ENCODE results near the gene NOL6.
"Not testable (repeated sequence)": the region's sequence is repeated elsewhere in the genome, so short reads cannot be mapped to it uniquely, and the experiment has no call there.

Gene NOL6

GRCh38 chr9:33473643-33474352 lies at the start of gene NOL6:
Gene NOL6, minus strand, starts transcription at chr9:33473924. Its CDS starts 82 bp downstream, at chr9:33473842.
- H3K36me3 Mint-ChIP-seq (ENCODE audit: low read depth), result peaks cover 33% of the 10 kb centered on the region
- H3K27me3 Mint-ChIP-seq, result no peaks in the 10 kb centered on the region
- ATAC-seq (peak; percentile 99), DNase-seq (peak; percentile 97)
- H3K9me3 Mint-ChIP-seq, result no peaks in the 10 kb centered on the region
- H3K4me1 Mint-ChIP-seq, result peaks cover 33% of the 10 kb centered on the region
- peak within 1 kb of the TSS; percentile 92 for H3K27ac Mint-ChIP-seq
- peak within 1 kb of the TSS; percentile 94 for H3K4me3 Mint-ChIP-seq

GRCh38 chr9:33521861-33522260 lies 48.1 kb upstream of the NOL6 start:
- DNase-seq; ATAC-seq; H3K4me1 Mint-ChIP-seq; H3K4me3 Mint-ChIP-seq; H3K36me3 Mint-ChIP-seq (ENCODE audit: low read depth); H3K27ac Mint-ChIP-seq; H3K9me3 Mint-ChIP-seq: not testable (repeated sequence)
- peaks cover 46% of the 10 kb centered on the region for H3K27me3 Mint-ChIP-seq

GRCh38 chr9:33517934-33518577 lies 44.3 kb upstream of the NOL6 start:
- not testable (repeated sequence) for H3K9me3 Mint-ChIP-seq; DNase-seq; H3K4me1 Mint-ChIP-seq; H3K36me3 Mint-ChIP-seq (ENCODE audit: low read depth); H3K4me3 Mint-ChIP-seq; ATAC-seq; H3K27ac Mint-ChIP-seq
- peaks cover 24% of the 10 kb centered on the region for H3K27me3 Mint-ChIP-seq

GRCh38 chr9:33517373-33517772 lies 43.6 kb upstream of the NOL6 start:
- Mint-ChIP-seq H3K4me3 (no peak overlapping the region), H3K27ac (no peak overlapping the region), H3K27me3 (peaks cover 17% of the 10 kb centered on the region), H3K9me3 (no peaks in the 10 kb centered on the region), H3K4me1 (no peaks in the 10 kb centered on the region), H3K36me3 (ENCODE audit: low read depth) (no peaks in the 10 kb centered on the region)
- DNase-seq, result no peak
- no peak for ATAC-seq

GRCh38 chr9:33516397-33516796 lies 42.7 kb upstream of the NOL6 start:
- H3K4me3 Mint-ChIP-seq; H3K27ac Mint-ChIP-seq; ATAC-seq; H3K4me1 Mint-ChIP-seq; H3K9me3 Mint-ChIP-seq; DNase-seq; H3K36me3 Mint-ChIP-seq (ENCODE audit: low read depth): not testable (repeated sequence)
- H3K27me3 Mint-ChIP-seq, result peaks cover 11% of the 10 kb centered on the region

- H3K27me3 Mint-ChIP-seq; H3K9me3 Mint-ChIP-seq; ATAC-seq; H3K4me3 Mint-ChIP-seq; DNase-seq; H3K27ac Mint-ChIP-seq; H3K4me1 Mint-ChIP-seq; H3K36me3 Mint-ChIP-seq (ENCODE audit: low read depth): not testable (repeated sequence)
Observed at GRCh38 chr9:33515342-33515995, 41.7 kb upstream of the NOL6 start.

GRCh38 chr9:33512535-33512934 lies 38.8 kb upstream of the NOL6 start:
- ATAC-seq; H3K9me3 Mint-ChIP-seq; H3K36me3 Mint-ChIP-seq (ENCODE audit: low read depth); DNase-seq; H3K4me3 Mint-ChIP-seq; H3K27ac Mint-ChIP-seq; H3K4me1 Mint-ChIP-seq; H3K27me3 Mint-ChIP-seq: not testable (repeated sequence)

GRCh38 chr9:33511184-33511517 lies 37.4 kb upstream of the NOL6 start:
- DNase-seq; H3K9me3 Mint-ChIP-seq; H3K36me3 Mint-ChIP-seq (ENCODE audit: low read depth); H3K27me3 Mint-ChIP-seq; ATAC-seq: not testable (repeated sequence)
- peaks cover 14% of the 10 kb centered on the region for H3K4me1 Mint-ChIP-seq
- H3K4me3 Mint-ChIP-seq, result peak overlapping the region; percentile 89
- peak overlapping the region; percentile 93 for H3K27ac Mint-ChIP-seq

GRCh38 chr9:33510262-33511183 lies 36.8 kb upstream of the NOL6 start:
- ATAC-seq (peak; percentile 60), DNase-seq (peak; percentile 57)
- Mint-ChIP-seq H3K27me3 (peaks cover 5% of the 10 kb centered on the region), H3K36me3 (ENCODE audit: low read depth) (no peaks in the 10 kb centered on the region), H3K4me3 (peak overlapping the region; percentile 89), H3K27ac (peak overlapping the region; percentile 93), H3K4me1 (peaks cover 18% of the 10 kb centered on the region), H3K9me3 (no peaks in the 10 kb centered on the region)

- DNase-seq (peak; percentile 17), ATAC-seq (peak; percentile 81)
- H3K27ac Mint-ChIP-seq, result no peak overlapping the region
- H3K9me3 Mint-ChIP-seq, result no peaks in the 10 kb centered on the region
- H3K27me3 Mint-ChIP-seq, result peaks cover 1% of the 10 kb centered on the region
- peaks cover 18% of the 10 kb centered on the region for H3K4me1 Mint-ChIP-seq
- H3K4me3 Mint-ChIP-seq, result no peak overlapping the region
- no peaks in the 10 kb centered on the region for H3K36me3 Mint-ChIP-seq (ENCODE audit: low read depth)
Observed at GRCh38 chr9:33506626-33507370, 33.1 kb upstream of the NOL6 start.

GRCh38 chr9:33498387-33498786 lies 24.7 kb upstream of the NOL6 start:
- Mint-ChIP-seq H3K4me1 (no peaks in the 10 kb centered on the region), H3K36me3 (ENCODE audit: low read depth) (no peaks in the 10 kb centered on the region), H3K27ac (no peak overlapping the region), H3K27me3 (no peaks in the 10 kb centered on the region), H3K4me3 (no peak overlapping the region), H3K9me3 (no peaks in the 10 kb centered on the region)
- no peak for ATAC-seq
- DNase-seq, result no peak

GRCh38 chr9:33493819-33494218 lies 20.1 kb upstream of the NOL6 start:
- not testable (repeated sequence) for H3K4me3 Mint-ChIP-seq; DNase-seq; H3K9me3 Mint-ChIP-seq; H3K36me3 Mint-ChIP-seq (ENCODE audit: low read depth); H3K4me1 Mint-ChIP-seq; H3K27ac Mint-ChIP-seq; ATAC-seq; H3K27me3 Mint-ChIP-seq

GRCh38 chr9:33489066-33489465 lies 15.3 kb upstream of the NOL6 start:
- Mint-ChIP-seq H3K27me3 (no peaks in the 10 kb centered on the region), H3K4me1 (no peaks in the 10 kb centered on the region), H3K9me3 (no peaks in the 10 kb centered on the region), H3K27ac (no peak overlapping the region), H3K4me3 (no peak overlapping the region), H3K36me3 (ENCODE audit: low read depth) (no peaks in the 10 kb centered on the region)
- DNase-seq (no peak), ATAC-seq (no peak)

GRCh38 chr9:33485312-33485711 lies 11.6 kb upstream of the NOL6 start:
- not testable (repeated sequence) for H3K27me3 Mint-ChIP-seq; ATAC-seq; H3K4me1 Mint-ChIP-seq; H3K36me3 Mint-ChIP-seq (ENCODE audit: low read depth); H3K4me3 Mint-ChIP-seq; DNase-seq; H3K27ac Mint-ChIP-seq; H3K9me3 Mint-ChIP-seq

Data from activated naive CD8-positive, alpha-beta T cell treated with anti-CD3 and anti-CD28 coated beads, Interleukin-2, amount 50 U/mL, for 24 hours (primary cell).